ENCODE results near the gene SFXN2. TPM values are rescaled to one million over a fixed set of nuclear protein-coding genes. Genes with fewer than 3 reads are reported as not detected.
"Not testable (repeated sequence)": the region's sequence is repeated elsewhere in the genome, so short reads cannot be mapped to it uniquely, and the experiment has no call there.

Gene SFXN2
- total RNA-seq, 6 experiments from 2014 or later, result 7.1 to 29.7 (median 16.5) TPM

GRCh38 chr10:102715880-102716279 is 1.4 kb downstream of the SFXN2 start:
- H3K9me3 ChIP-seq, result no peaks in the 10 kb centered on the region
- H3K4me1 ChIP-seq, result peaks cover 0 to 35% (median 5%) of the 10 kb centered on the region in 4 donors
- no peak overlapping the region for H3K4me3 ChIP-seq
- intact Hi-C loops (cut with DNase I), result no loop called here
- H3K36me3 ChIP-seq, result no peaks in the 10 kb centered on the region
- H3K27ac ChIP-seq, result no peak overlapping the region
- no peak for DNase-seq
- ATAC-seq, result no peak
- no peaks in the 10 kb centered on the region for H3K27me3 ChIP-seq
- TF ChIP-seq POLR2A (IDR thresholded peaks at IDR 0.05), result no peak
- TF ChIP-seq CTCF (IDR thresholded peaks at IDR 0.05), result no peak
- WGBS (ENCODE audit: insufficient coverage, low coverage, low lambda C conversion rate, missing lambda C conversion rate), result no CpG with 5 or more reads among the region's 1 CpG

- H3K36me3 ChIP-seq; DNase-seq; intact Hi-C loops (cut with DNase I); H3K9me3 ChIP-seq; H3K27me3 ChIP-seq; H3K27ac ChIP-seq; ATAC-seq; H3K4me3 ChIP-seq: not testable (repeated sequence)
- 88% methylated on average over 12 of the region's 18 CpGs for WGBS (ENCODE audit: insufficient coverage, low coverage, low lambda C conversion rate, missing lambda C conversion rate)
- peaks cover 0 to 35% (median 5%) of the 10 kb centered on the region in 4 donors for H3K4me1 ChIP-seq
These were observed 2.6 kb downstream of the SFXN2 start for GRCh38 chr10:102716900-102717565.

GRCh38 chr10:102718220-102718619 is 3.8 kb downstream of the SFXN2 start:
- intact Hi-C loops (cut with DNase I), result no loop called here
- no peaks in the 10 kb centered on the region for H3K9me3 ChIP-seq
- DNase-seq, result peak in 1 of 3 donors; percentile 60
- H3K27ac ChIP-seq, result peak overlapping the region in 2 of 3 donors; percentile 16 to 65
- H3K4me1 ChIP-seq, result peaks cover 0 to 27% (median 5%) of the 10 kb centered on the region in 4 donors
- TF ChIP-seq POLR2A (IDR thresholded peaks at IDR 0.05) (no peak), CTCF (IDR thresholded peaks at IDR 0.05) (no peak)
- H3K36me3 ChIP-seq, result no peaks in the 10 kb centered on the region
- H3K4me3 ChIP-seq, result no peak overlapping the region
- ATAC-seq, result peak in 2 of 4 donors; percentile 4
- WGBS (ENCODE audit: insufficient coverage, low coverage, low lambda C conversion rate, missing lambda C conversion rate), result 39% methylated on average over 2 of the region's 3 CpGs
- H3K27me3 ChIP-seq, result no peaks in the 10 kb centered on the region

GRCh38 chr10:102720337-102720736 is 5.9 kb downstream of the SFXN2 start:
- Histone ChIP-seq H3K4me3 (no peak overlapping the region), H3K4me1 (peaks cover 0 to 22% (median 4%) of the 10 kb centered on the region in 4 donors), H3K9me3 (no peaks in the 10 kb centered on the region), H3K27ac (no peak overlapping the region), H3K27me3 (no peaks in the 10 kb centered on the region), H3K36me3 (no peaks in the 10 kb centered on the region)
- intact Hi-C loops (cut with DNase I), result no loop called here
- TF ChIP-seq POLR2A (IDR thresholded peaks at IDR 0.05) (no peak), CTCF (IDR thresholded peaks at IDR 0.05) (no peak)
- WGBS (ENCODE audit: insufficient coverage, low coverage, low lambda C conversion rate, missing lambda C conversion rate), result 85% methylated on average over 2 of the region's 3 CpGs
- peak in 1 of 3 donors; percentile 23 for DNase-seq
- ATAC-seq, result no peak

- no peak overlapping the region for H3K27ac ChIP-seq
- intact Hi-C loops (cut with DNase I), result no loop called here
- 79% methylated on average over 4 of the region's 6 CpGs for WGBS (ENCODE audit: insufficient coverage, low coverage, low lambda C conversion rate, missing lambda C conversion rate)
- no peak for ATAC-seq
- H3K27me3 ChIP-seq, result no peaks in the 10 kb centered on the region
- TF ChIP-seq POLR2A (IDR thresholded peaks at IDR 0.05), result no peak
- no peak for TF ChIP-seq CTCF (IDR thresholded peaks at IDR 0.05)
- DNase-seq, result no peak
- no peaks in the 10 kb centered on the region for H3K9me3 ChIP-seq
- no peaks in the 10 kb centered on the region for H3K36me3 ChIP-seq
- no peak overlapping the region for H3K4me3 ChIP-seq
- H3K4me1 ChIP-seq, result peaks cover 0 to 19% (median 2%) of the 10 kb centered on the region in 4 donors
These were observed 6.4 kb downstream of the SFXN2 start for GRCh38 chr10:102720775-102721301.

Measured in right lobe of liver (tissue), 6 donors.